WTC11 (cell line): Measurements from ENCODE around the gene RXRA. TPM values are rescaled to one million over a fixed set of nuclear protein-coding genes. Genes with fewer than 3 reads are reported as not detected.
A peak's percentile ranks its signal among the peaks of the same experiment; 100 is the strongest.

Experiments
- ATAC-seq: fragments of 200-7000 bp; cut with Tn5 transposase; 2 replicates; pipeline ENCODE4 v1.10.0; 2021; ENCODE audit warnings: mild to moderate bottlenecking, moderate library complexity
- CTCF ChIA-PET: fragments of 300-600 bp; sonication (Branson Sonifier 250); formaldehyde crosslinking; loops from one replicate; lab custom pipeline; 2021; ENCODE audit warnings: antibody characterized with exemption; lab: Charles Lee
- POLR2A ChIA-PET: fragments of 350-600 bp; sonication (Branson Sonifier 250); formaldehyde crosslinking; loops from one replicate; lab custom pipeline; 2021; ENCODE audit warnings: antibody characterized with exemption; lab: Charles Lee
- DNase-seq: peaks from one replicate; pipeline ENCODE4 v3.0.0; 2021; ENCODE audit warnings: low spot score
- H3K27ac Mint-ChIP-seq: 2 replicates; pipeline ENCODE4 v1.8.0; 2021; ENCODE audit warnings: mixed read lengths
- H3K27me3 Mint-ChIP-seq: 2 replicates; pipeline ENCODE4 v1.8.0; 2021; ENCODE audit warnings: low read depth, mild to moderate bottlenecking, moderate library complexity, mixed read lengths
- H3K36me3 Mint-ChIP-seq: 2 replicates; pipeline ENCODE4 v1.8.0; 2021; ENCODE audit warnings: mixed read lengths
- H3K4me1 Mint-ChIP-seq: 2 replicates; pipeline ENCODE4 v1.8.0; 2022; ENCODE audit warnings: mixed read lengths
- H3K4me3 Mint-ChIP-seq: 2 replicates; pipeline ENCODE4 v1.8.0; 2021; ENCODE audit warnings: mild to moderate bottlenecking, moderate library complexity, mixed read lengths
- H3K9me3 Mint-ChIP-seq: 2 replicates; pipeline ENCODE4 v1.8.0; 2021; ENCODE audit warnings: mixed read lengths
- AR ChIP-seq: fragments of 250-450 bp; sonication (Bioruptor Pico); IDR thresholded peaks from 2 replicates; pipeline ENCODE4 v1.9.0; 2021; ENCODE audit warnings: mild to moderate bottlenecking
- ATF3 ChIP-seq: sonication (generic); formaldehyde crosslinking; conservative IDR thresholded peaks from 2 replicates; pipeline ENCODE4 v1.8.1; 2022; ENCODE audit warnings: mild to moderate bottlenecking, missing genetic modification reagents
- CBFB ChIP-seq: sonication (generic); formaldehyde crosslinking; IDR thresholded peaks from 2 replicates; pipeline ENCODE4 v1.8.1; 2022; ENCODE audit warnings: mild to moderate bottlenecking, low read depth, missing genetic modification reagents
- CTCF ChIP-seq: fragments of 200-600 bp; IDR thresholded peaks from 2 replicates; pipeline ENCODE4 v1.8.0; 2022; ENCODE audit warnings: antibody characterized with exemption
- EMX1 ChIP-seq: fragments of 250-450 bp; sonication (Bioruptor Pico); IDR thresholded peaks from 2 replicates; pipeline ENCODE4 v1.8.0; 2021; ENCODE audit warnings: mild to moderate bottlenecking
- ERG ChIP-seq: fragments of 250-450 bp; sonication (Bioruptor Pico); IDR thresholded peaks from 2 replicates; pipeline ENCODE4 v1.8.0; 2021; ENCODE audit warnings: mild to moderate bottlenecking
- KAT7 ChIP-seq: sonication (generic); formaldehyde crosslinking; IDR thresholded peaks from 2 replicates; pipeline ENCODE4 v1.8.1; 2023; ENCODE audit warnings: missing genetic modification reagents, mild to moderate bottlenecking, borderline replicate concordance
- NFATC4 ChIP-seq: fragments of 250-450 bp; sonication (Bioruptor Pico); IDR thresholded peaks from 2 replicates; pipeline ENCODE4 v1.9.0; 2021; ENCODE audit warnings: mild to moderate bottlenecking
- NFE2L1 ChIP-seq: sonication (generic); formaldehyde crosslinking; IDR thresholded peaks from 2 replicates; pipeline ENCODE4 v1.8.1; 2023; ENCODE audit warnings: missing genetic modification reagents
- PRDM15 ChIP-seq: sonication (generic); formaldehyde crosslinking; IDR thresholded peaks from 2 replicates; pipeline ENCODE4 v1.8.0; 2022; ENCODE audit warnings: missing genetic modification reagents
- PREB ChIP-seq: sonication (generic); formaldehyde crosslinking; IDR thresholded peaks from 2 replicates; pipeline ENCODE4 v1.8.1; 2022; ENCODE audit warnings: mild to moderate bottlenecking, missing genetic modification reagents, moderate library complexity, borderline replicate concordance
- SOX15 ChIP-seq: fragments of 250-450 bp; sonication (Bioruptor Pico); IDR thresholded peaks from 2 replicates; pipeline ENCODE4 v1.9.0; 2021; ENCODE audit warnings: mild to moderate bottlenecking
- SP1 ChIP-seq: sonication (generic); formaldehyde crosslinking; conservative IDR thresholded peaks from 2 replicates; pipeline ENCODE4 v1.8.1; 2022; ENCODE audit warnings: missing genetic modification reagents
- ZNF263 ChIP-seq: sonication (generic); formaldehyde crosslinking; IDR thresholded peaks from 2 replicates; pipeline ENCODE4 v1.8.1; 2022; ENCODE audit warnings: low read depth, mild to moderate bottlenecking, moderate library complexity, missing genetic modification reagents
- ZNF396 ChIP-seq: fragments of 250-450 bp; sonication (Bioruptor Pico); IDR thresholded peaks from 2 replicates; pipeline ENCODE4 v1.8.0; 2021; ENCODE audit warnings: mild to moderate bottlenecking, moderate library complexity, borderline replicate concordance
- ZNF423 ChIP-seq: fragments of 250-450 bp; sonication (Bioruptor Pico); IDR thresholded peaks from 2 replicates; pipeline ENCODE4 v2.1.2; 2022; ENCODE audit warnings: mild to moderate bottlenecking, moderate library complexity
- ZSCAN18 ChIP-seq: fragments of 250-450 bp; sonication (Bioruptor Pico); IDR thresholded peaks from 2 replicates; pipeline ENCODE4 v2.1.2; 2022; ENCODE audit warnings: mild to moderate bottlenecking, moderate library complexity
- total RNA-seq: library from RNA; stranded (reverse); gene quantifications from 3 replicates; pipeline ENCODE4 v1.2.3, GENCODE V29; 2021

RXRA gene
- total RNA-seq, 1 experiment from 2014 or later: 27.5 TPM

GRCh38 chr9:134314039-134314949 lies 12.0 kb upstream of the RXRA start (continued):
- no peak for TF ChIP-seq ZSCAN18 (CRISPR knock-in tag)
- TF ChIP-seq ZNF396 (CRISPR knock-in tag): no peak
- TF ChIP-seq PRDM15 (CRISPR knock-in tag): no peak

GRCh38 chr9:134314950-134315715 lies 11.1 kb upstream of the RXRA start:
- peaks cover 3% of the 10 kb centered on the region; the same call in 1 of the 2 replicates for H3K36me3 Mint-ChIP-seq
- no peak for DNase-seq
- POLR2A ChIA-PET: no interaction called here
- H3K27me3 Mint-ChIP-seq: no peaks in the 10 kb centered on the region
- CTCF ChIA-PET: interaction anchor here (0.8 kb wide), 1 partner anchor 533 kb away, joined by 3 read pairs; no protein-coding TSS in a partner anchor
- peaks cover 11% of the 10 kb centered on the region for H3K9me3 Mint-ChIP-seq
- H3K4me3 Mint-ChIP-seq: no peak overlapping the region
- H3K4me1 Mint-ChIP-seq: peaks cover under 1% of the 10 kb centered on the region
- no peak for TF ChIP-seq NFE2L1 (CRISPR knock-in tag)
- TF ChIP-seq ATF3 (CRISPR knock-in tag): no peak
- no peak for TF ChIP-seq EMX1 (CRISPR knock-in tag)
- TF ChIP-seq ZNF423 (CRISPR knock-in tag): peak; percentile 55
- no peak for TF ChIP-seq AR (CRISPR knock-in tag)
- no peak for TF ChIP-seq SOX15 (CRISPR knock-in tag)
- no peak for TF ChIP-seq CBFB
- TF ChIP-seq ZNF263 (CRISPR knock-in tag): no peak
- H3K27ac Mint-ChIP-seq: no peak overlapping the region
- no peak for ATAC-seq

GRCh38 chr9:134315716-134316448 lies 10.4 kb upstream of the RXRA start:
- no peak for ATAC-seq
- Mint-ChIP-seq H3K27ac (no peak overlapping the region), H3K36me3 (peaks cover 3% of the 10 kb centered on the region; the same call in 1 of the 2 replicates), H3K4me1 (peaks cover 7% of the 10 kb centered on the region), H3K4me3 (no peak overlapping the region), H3K27me3 (no peaks in the 10 kb centered on the region), H3K9me3 (peaks cover 11% of the 10 kb centered on the region)
- CTCF ChIA-PET: interaction anchor here (0.8 kb wide), 1 partner anchor 534 kb away, joined by 3 read pairs; no protein-coding TSS in a partner anchor
- no peak for DNase-seq
- POLR2A ChIA-PET: no interaction called here
- TF ChIP-seq PREB (no peak), NFATC4 (CRISPR knock-in tag) (no peak), SP1 (CRISPR knock-in tag) (no peak), ZNF263 (CRISPR knock-in tag) (no peak), CTCF (no peak), ERG (no peak), KAT7 (CRISPR knock-in tag) (no peak)
